Keratinocyte (primary cell): ENCODE data around the gene HOPX. TPM values are rescaled to one million over a fixed set of nuclear protein-coding genes. Genes with fewer than 3 reads are reported as not detected.

Experiments
- DNase-seq: peaks from one replicate; pipeline ENCODE4 v3.0.0-alpha.2; 2011; ENCODE audit warnings: low read depth, missing footprints, low spot score
- FAIRE-seq: peaks from 2 replicates; lab custom pipeline; 2011; peaks lifted over from hg19 to GRCh38; lab: Jason Lieb, UNC
- H2AFZ ChIP-seq: 2 replicates; pipeline ENCODE4 v1.6.0; 2012; ENCODE audit warnings: low read length, control low read depth, inconsistent platforms; ENCODE audit not compliant: control insufficient read depth
- H3K27ac ChIP-seq: 2 replicates; pipeline ENCODE4 v1.5.1; 2011; ENCODE audit warnings: low read length; ENCODE audit not compliant: control insufficient read depth, insufficient read depth
- H3K27me3 ChIP-seq: 3 replicates; pipeline ENCODE4 v1.6.0; 2011; ENCODE audit warnings: low read length; ENCODE audit not compliant: control insufficient read depth, insufficient read depth; ENCODE audit errors: extremely low read depth
- H3K36me3 ChIP-seq, 2 experiments: 2 replicates in 1 of 2; 3 replicates in 1 of 2; pipeline ENCODE4 v1.5.1; 2011; ENCODE audit warnings: low read length in 2 of 2, mild to moderate bottlenecking in 1 of 2; ENCODE audit not compliant: control insufficient read depth in 2 of 2, insufficient read depth in 2 of 2; ENCODE audit errors: extremely low read depth in 1 of 2
- H3K4me1 ChIP-seq: 3 replicates; pipeline ENCODE4 v1.5.1; 2011; ENCODE audit warnings: low read length; ENCODE audit not compliant: control insufficient read depth, insufficient read depth; ENCODE audit errors: extremely low read depth
- H3K4me2 ChIP-seq: 3 replicates; pipeline ENCODE4 v1.6.0; 2011; ENCODE audit warnings: low read depth, low read length; ENCODE audit not compliant: control insufficient read depth, insufficient read depth; ENCODE audit errors: extremely low read depth
- H3K4me3 ChIP-seq, 3 experiments: fragments of 200-600 bp in 1 of 3; sonication (generic) in 1 of 3; 2 replicates in 2 of 3; 3 replicates in 1 of 3; pipeline ENCODE4 v1.5.1; 2011 to 2016; ENCODE audit warnings: low read length in 3 of 3, mild to moderate bottlenecking in 3 of 3, control low read depth in 2 of 3, inconsistent platforms in 1 of 3, low read depth in 1 of 3, mixed read lengths in 1 of 3, mixed run types in 1 of 3, moderate library complexity in 1 of 3; ENCODE audit not compliant: control insufficient read depth in 2 of 3, insufficient read depth in 2 of 3; ENCODE audit errors: extremely low read depth in 1 of 3
- H3K79me2 ChIP-seq: 2 replicates; pipeline ENCODE4 v1.6.0; 2012; ENCODE audit warnings: low read length; ENCODE audit not compliant: control insufficient read depth, insufficient read depth
- H3K9ac ChIP-seq: 3 replicates; pipeline ENCODE4 v1.6.0; 2011; ENCODE audit warnings: low read length; ENCODE audit not compliant: control insufficient read depth, insufficient read depth; ENCODE audit errors: extremely low read depth
- H3K9me1 ChIP-seq: 3 replicates; pipeline ENCODE4 v1.6.0; 2011; ENCODE audit warnings: low read length; ENCODE audit not compliant: control insufficient read depth, insufficient read depth; ENCODE audit errors: extremely low read depth
- H3K9me3 ChIP-seq: 2 replicates; pipeline ENCODE4 v1.5.1; 2012; ENCODE audit warnings: low read depth, low read length; ENCODE audit not compliant: control insufficient read depth
- H4K20me1 ChIP-seq: 3 replicates; pipeline ENCODE4 v1.6.0; 2011; ENCODE audit warnings: low read length; ENCODE audit not compliant: control insufficient read depth, insufficient read depth; ENCODE audit errors: extremely low read depth
- EZH2 ChIP-seq: IDR thresholded peaks from one replicate; pipeline ENCODE4 v1.6.1; 2012; ENCODE audit warnings: inconsistent platforms, mild to moderate bottlenecking, low read length, moderate library complexity
- dilution Hi-C: fragments of 300-500 bp; cut with MboI; formaldehyde crosslinking; loops from one replicate; pipeline ENCODE4 v1.7.0; 2020; ENCODE audit warnings: low sequenced_read_pairs; ENCODE audit not compliant: extremely low pct_ligation_motif_present
- polyA plus RNA-seq, 5 experiments: library from polyadenylated mRNA; depleted of rRNA in 3 of 5; stranded (reverse) in 3 of 5; stranded (forward) in 1 of 5; unstranded in 1 of 5; fragments of >200 nt; gene quantifications; 1 replicate in 1 of 5; 2 replicates in 3 of 5; 3 replicates in 1 of 5; pipeline versions ENCODE4 v1.2.1 to v1.2.3, GENCODE V29; 2011 to 2012; ENCODE audit warnings: missing spikeins in 2 of 5, low read depth in 1 of 5, low replicate concordance in 1 of 5
- TF ChIP-seq, protein P1 (sequence below), 3 experiments: IDR thresholded peaks in 1 of 3; conservative IDR thresholded peaks in 1 of 3; optimal IDR thresholded peaks in 1 of 3; 2 replicates in 2 of 3; 3 replicates in 1 of 3; pipeline versions ENCODE3 to v1.5.1; 2011; ENCODE audit warnings: low read length in 3 of 3, mild to moderate bottlenecking in 3 of 3, moderate library complexity in 2 of 3, control low read depth in 1 of 3, inconsistent platforms in 1 of 3; ENCODE audit not compliant: insufficient read depth in 2 of 3; ENCODE audit errors: extremely low read depth in 1 of 3

The HOPX gene
- polyA plus RNA-seq, 1 donor (not counting 4 experiments of a cell fraction or from before 2014, with no cell fraction given), result 8.5 TPM

DNA sequence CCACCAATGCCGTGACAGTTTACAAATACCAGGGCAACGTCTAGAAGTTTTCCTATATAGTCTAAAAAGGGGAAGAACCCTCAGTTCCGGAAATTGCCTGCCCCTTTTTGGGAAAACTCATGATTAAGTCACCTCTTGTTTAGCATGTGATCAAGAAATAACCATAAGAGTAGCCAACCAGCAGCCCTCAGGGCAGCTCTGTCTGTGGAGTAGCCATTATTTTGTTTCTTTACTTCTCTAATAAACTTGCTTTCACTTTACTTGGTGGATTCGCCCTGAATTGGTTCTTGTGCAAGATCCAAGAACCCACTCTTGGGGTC lies 20.0 kb upstream of the HOPX start:
- no peaks in the 10 kb centered on the region for H3K79me2 ChIP-seq
- DNase-seq (no peak), FAIRE-seq (no peak)
- H3K4me2 ChIP-seq, result no peak overlapping the region
- H3K27me3 ChIP-seq, result no peaks in the 10 kb centered on the region
- no peaks in the 10 kb centered on the region for H3K36me3 ChIP-seq
- H3K9me3 ChIP-seq, result no peaks in the 10 kb centered on the region
- TF ChIP-seq EZH2, result no peak
- TF ChIP-seq, protein P1, sequence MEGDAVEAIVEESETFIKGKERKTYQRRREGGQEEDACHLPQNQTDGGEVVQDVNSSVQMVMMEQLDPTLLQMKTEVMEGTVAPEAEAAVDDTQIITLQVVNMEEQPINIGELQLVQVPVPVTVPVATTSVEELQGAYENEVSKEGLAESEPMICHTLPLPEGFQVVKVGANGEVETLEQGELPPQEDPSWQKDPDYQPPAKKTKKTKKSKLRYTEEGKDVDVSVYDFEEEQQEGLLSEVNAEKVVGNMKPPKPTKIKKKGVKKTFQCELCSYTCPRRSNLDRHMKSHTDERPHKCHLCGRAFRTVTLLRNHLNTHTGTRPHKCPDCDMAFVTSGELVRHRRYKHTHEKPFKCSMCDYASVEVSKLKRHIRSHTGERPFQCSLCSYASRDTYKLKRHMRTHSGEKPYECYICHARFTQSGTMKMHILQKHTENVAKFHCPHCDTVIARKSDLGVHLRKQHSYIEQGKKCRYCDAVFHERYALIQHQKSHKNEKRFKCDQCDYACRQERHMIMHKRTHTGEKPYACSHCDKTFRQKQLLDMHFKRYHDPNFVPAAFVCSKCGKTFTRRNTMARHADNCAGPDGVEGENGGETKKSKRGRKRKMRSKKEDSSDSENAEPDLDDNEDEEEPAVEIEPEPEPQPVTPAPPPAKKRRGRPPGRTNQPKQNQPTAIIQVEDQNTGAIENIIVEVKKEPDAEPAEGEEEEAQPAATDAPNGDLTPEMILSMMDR (optimal IDR thresholded peaks at IDR 0.05 in 1 of 3, IDR thresholded peaks at IDR 0.05 in 1 of 3, conservative IDR thresholded peaks at IDR 0.05 in 1 of 3; ENCODE audit: extremely low read depth in 1 of 3, insufficient read depth in 2 of 3, low read length in 3 of 3), result no peak
- H3K27ac ChIP-seq, result no peak overlapping the region
- no peak overlapping the region for H3K9ac ChIP-seq
- dilution Hi-C loops, result no loop called here
- peaks cover 11% of the 10 kb centered on the region for H3K4me1 ChIP-seq
- H3K4me3 ChIP-seq, result no peak overlapping the region
- no peaks in the 10 kb centered on the region for H4K20me1 ChIP-seq
- H3K9me1 ChIP-seq, result no peaks in the 10 kb centered on the region
- no peak overlapping the region for H2AFZ ChIP-seq

DNA sequence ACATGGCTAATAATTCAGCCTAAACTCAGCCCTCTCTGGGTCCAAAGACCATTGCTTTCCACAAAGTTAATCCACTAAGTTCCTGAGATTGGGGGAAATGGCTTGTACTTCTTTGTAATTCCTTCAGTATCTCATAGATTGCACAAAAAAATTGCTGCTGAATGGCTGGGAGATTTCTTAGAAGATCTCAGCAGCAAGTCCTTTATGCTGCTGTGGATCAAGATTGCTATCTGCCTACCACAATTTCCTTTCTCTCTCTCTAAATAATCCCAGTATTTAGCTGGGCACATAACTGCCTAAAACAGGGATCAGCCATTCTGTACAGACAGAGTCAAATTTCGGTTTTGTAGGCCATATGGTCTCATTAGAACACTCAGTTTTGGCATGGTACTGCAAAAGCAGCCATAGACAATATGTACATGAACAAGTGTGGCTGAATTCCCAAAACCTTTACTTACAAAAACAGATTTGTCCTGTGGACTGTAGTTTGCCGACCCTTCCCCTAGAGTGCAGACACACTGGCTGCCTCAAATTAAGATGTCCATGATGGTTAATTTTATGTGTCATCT lies 18.5 kb upstream of the HOPX start:
- dilution Hi-C loops, result no loop called here
- no peak for FAIRE-seq
- no peak overlapping the region for H3K27ac ChIP-seq

More for the DNA sequence above, 18.5 kb upstream of the HOPX start:
- no peak overlapping the region for H3K4me2 ChIP-seq
- no peaks in the 10 kb centered on the region for H3K9me3 ChIP-seq
- DNase-seq, result no peak
- H3K9ac ChIP-seq, result no peak overlapping the region
- TF ChIP-seq EZH2, result no peak
- TF ChIP-seq, protein P1 (optimal IDR thresholded peaks at IDR 0.05 in 1 of 3, IDR thresholded peaks at IDR 0.05 in 1 of 3, conservative IDR thresholded peaks at IDR 0.05 in 1 of 3; ENCODE audit: extremely low read depth in 1 of 3, insufficient read depth in 2 of 3, low read length in 3 of 3), result no peak
- no peaks in the 10 kb centered on the region for H3K79me2 ChIP-seq
- no peak overlapping the region for H3K4me3 ChIP-seq
- peaks cover 11% of the 10 kb centered on the region for H3K4me1 ChIP-seq
- no peaks in the 10 kb centered on the region for H3K9me1 ChIP-seq
- no peaks in the 10 kb centered on the region for H3K36me3 ChIP-seq
- H3K27me3 ChIP-seq, result no peaks in the 10 kb centered on the region
- H4K20me1 ChIP-seq, result no peaks in the 10 kb centered on the region
- no peak overlapping the region for H2AFZ ChIP-seq
